Dermis blood vessel endothelial cell (primary cell): ENCODE data around the gene INPPL1. TPM values are rescaled to one million over a fixed set of nuclear protein-coding genes. Genes with fewer than 3 reads are reported as not detected.
A peak's percentile ranks its signal among the peaks of the same experiment; 100 is the strongest.

Experiments used
- DNase-seq: peaks from one replicate; pipeline ENCODE4 v3.0.0; 2010
- total RNA-seq: library from RNA; depleted of rRNA; stranded (reverse); fragments of >200 nt; gene quantifications from 2 replicates; pipeline ENCODE4 v1.2.3, GENCODE V29; 2014

INPPL1 gene
- total RNA-seq, 1 donor from 2014 or later, result 49.9 TPM

DNA sequence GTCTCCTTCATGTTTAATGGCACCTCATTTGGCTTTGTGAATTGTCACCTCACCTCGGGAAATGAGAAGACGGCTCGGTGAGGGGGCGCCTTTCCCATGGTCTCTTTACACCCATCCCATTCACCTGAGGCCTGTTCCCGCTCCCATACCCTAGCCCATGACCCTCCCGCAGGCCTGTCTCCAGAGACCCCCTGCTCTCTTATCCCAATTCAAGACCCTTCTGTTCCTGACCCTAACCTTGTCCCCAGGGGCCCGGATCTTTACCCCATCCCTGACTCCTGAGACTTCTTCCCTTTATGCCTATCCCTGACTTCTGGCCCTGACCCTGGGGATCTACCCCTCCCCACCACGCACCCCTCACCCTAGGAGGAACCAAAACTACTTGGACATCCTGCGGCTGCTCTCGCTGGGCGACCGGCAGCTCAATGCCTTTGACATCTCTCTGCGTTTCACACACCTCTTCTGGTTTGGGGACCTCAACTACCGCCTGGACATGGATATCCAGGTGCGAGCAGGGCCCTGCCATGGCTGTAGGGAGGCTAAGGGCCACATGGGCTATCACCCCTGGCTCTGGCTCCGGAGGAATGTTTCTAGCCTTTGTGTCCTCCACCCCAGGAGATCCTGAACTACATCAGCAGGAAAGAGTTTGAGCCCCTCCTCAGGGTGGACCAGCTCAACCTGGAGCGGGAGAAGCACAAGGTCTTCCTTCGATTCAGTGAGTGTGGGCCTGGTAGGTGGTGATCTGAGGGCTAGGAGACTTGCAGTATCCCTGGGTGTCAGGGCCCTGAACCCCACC is 7.9 kb downstream of the INPPL1 start:
- no peak for DNase-seq

DNA sequence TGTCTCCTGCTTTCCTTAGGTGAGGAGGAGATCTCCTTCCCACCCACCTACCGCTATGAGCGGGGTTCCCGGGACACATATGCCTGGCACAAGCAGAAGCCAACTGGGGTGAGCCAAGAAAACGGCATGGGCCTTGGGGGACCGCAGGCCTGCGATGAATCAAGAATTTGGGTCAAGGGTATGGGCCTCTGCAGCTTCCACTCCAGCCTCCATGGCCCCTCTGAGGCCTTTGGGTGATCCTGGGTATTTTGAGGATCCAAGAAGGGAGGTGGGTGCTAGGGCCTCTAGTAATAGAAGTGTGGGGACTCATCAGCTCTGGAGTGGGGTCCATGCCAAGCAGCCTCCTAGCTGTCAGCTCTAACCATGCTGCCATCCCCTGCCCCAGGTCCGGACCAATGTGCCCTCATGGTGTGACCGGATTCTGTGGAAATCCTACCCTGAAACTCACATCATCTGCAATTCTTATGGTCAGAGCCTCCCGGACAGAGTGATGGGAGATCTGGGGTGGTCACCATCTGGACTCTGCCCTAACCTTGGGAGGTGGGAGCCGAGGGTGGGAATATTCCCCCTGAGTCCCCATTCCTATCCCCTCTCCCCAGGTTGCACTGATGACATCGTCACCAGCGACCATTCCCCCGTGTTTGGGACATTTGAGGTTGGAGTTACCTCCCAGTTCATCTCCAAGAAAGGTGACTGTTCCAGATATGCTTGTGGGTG is 8.6 kb downstream of the INPPL1 start:
- no peak for DNase-seq

DNA sequence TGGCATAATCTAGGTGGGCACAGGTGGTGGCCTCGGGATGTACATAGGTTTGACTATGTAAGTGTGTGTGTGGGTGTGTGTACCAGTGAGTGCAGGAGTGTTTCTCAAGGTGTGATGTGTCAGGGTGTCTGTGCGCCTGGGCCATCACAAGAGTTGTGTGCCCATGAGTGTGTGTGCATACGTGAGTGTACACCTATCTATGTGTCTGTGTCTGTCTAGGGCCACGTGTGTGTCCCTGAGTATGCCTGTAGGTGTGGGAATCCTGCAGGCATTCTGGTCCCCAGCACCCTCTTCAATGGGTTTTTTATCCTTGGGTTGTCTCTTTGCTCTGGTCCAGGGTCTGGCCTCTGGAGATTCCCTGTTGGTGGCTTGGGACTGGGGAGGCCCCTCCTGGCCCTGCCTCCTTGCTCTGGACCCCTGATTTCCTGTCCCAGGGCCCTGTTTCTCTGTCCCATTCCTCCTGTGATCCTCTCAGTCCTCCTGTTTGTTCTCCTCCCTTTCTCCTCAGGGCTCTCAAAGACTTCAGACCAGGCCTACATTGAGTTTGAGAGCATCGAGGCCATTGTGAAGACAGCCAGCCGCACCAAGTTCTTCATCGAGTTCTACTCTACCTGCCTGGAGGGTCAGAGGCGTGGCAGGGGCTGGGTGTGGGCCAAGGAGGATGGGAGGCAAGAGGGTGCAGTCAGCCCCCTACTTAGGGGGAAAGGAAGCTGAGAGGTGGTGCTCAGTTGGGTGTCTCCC is 9.4 kb downstream of the INPPL1 start:
- no peak for DNase-seq

DNA sequence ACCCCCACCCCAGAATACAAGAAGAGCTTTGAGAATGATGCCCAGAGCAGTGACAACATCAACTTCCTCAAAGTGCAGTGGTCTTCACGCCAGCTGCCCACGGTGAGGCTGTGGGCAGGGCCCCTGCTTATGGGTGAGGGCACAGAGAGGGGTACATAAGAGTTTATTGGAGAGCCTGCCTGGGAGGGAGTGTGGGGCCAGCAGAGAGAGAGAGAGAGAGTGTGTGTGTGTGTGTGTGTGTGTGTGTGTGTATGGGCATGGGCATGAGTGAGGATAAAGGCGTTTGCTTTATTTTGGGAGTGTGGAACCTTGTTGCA is 9.9 kb downstream of the INPPL1 start:
- no peak for DNase-seq

DNA sequence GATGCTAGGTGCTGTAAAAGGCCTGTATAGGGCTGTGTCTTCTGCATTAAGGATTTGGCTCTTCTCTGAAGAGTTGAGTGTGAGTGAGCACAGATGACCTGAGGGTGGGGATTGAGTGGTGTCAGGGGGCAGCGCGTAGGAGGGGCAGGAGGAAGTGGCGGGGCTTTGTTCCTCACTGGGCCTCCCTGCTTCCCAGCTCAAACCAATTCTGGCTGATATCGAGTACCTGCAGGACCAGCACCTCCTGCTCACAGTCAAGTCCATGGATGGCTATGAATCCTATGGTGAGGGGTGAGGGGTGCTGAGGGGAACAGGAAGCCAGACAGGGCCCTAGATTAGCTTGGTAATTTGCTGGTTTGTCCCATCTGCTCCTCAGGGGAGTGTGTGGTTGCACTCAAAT is 10.4 kb downstream of the INPPL1 start:
- no peak for DNase-seq

DNA sequence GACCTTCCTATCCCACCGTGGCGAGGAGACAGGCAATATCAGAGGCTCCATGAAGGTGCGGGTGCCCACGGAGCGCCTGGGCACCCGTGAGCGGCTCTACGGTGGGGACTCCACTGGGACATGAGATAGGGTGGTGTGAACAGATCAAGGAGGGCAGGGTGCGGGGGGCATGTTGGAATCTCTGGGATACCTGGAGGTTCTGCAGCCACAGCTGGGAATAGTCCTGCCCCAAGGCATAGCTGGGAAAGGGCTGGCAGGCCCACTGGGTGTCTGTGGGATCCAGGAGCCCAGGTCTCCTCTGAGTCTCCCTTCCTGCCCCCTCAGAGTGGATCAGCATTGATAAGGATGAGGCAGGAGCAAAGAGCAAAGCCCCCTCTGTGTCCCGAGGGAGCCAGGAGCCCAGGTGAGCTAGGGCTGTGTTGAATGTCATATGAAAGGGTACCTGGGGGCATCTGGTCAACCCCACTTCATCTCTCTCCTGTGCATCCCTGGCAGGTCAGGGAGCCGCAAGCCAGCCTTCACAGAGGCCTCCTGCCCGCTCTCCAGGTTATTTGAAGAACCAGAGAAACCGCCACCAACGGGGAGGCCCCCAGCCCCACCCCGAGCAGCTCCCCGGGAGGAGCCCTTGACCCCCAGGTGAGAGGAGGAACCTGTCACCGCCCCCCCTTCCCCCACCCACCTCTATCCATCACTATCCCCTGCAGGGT is 10.9 kb downstream of the INPPL1 start:
- no peak for DNase-seq

DNA sequence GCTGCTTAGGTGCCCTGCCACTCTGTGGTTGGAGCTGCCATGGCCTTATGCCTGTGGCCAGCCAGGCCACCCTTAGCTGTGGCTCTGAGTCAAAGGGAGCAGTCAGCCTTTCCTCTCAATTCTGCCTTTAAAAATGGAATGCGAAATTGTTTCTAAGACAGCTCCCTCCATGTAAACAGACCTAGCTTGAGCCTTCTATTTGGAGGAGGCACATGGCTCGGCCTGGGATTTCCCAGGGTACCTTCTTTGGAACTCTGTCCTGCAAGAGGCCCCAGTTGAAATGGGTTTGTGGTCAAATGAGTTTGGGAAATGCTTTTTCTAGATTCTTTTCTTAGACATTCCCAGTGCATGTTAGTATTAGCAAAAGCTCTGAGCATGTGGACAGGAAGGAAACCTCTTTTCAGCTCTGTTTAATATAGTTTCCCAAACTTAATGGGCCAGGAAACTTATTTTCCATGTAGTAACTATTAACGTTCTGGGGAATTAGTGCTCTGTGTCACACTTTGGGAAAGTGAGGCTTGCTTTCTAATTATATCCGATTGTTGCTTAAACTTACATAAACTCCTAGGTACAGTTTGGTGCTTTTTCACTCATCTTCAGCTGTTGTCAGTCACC is 11.6 kb downstream of the INPPL1 start:
- peak; percentile 18 for DNase-seq

DNA sequence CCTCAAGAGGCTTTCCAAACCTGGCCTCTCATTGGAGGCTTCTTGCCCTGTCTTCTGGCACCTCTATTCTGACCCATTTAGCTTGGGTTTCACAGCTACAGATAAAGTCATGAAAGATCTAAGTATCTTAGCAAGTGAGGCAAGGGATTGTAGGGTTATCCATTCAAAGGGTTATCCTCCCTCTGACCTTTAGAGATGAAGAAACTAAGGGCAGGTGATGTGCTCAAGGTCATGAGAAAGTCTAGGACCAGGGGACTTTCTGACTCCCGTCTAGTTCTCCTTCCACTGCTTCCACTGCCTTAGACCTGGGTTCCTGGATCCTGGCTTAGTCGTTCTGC is 12.2 kb downstream of the INPPL1 start:
- DNase-seq, result no peak

DNA sequence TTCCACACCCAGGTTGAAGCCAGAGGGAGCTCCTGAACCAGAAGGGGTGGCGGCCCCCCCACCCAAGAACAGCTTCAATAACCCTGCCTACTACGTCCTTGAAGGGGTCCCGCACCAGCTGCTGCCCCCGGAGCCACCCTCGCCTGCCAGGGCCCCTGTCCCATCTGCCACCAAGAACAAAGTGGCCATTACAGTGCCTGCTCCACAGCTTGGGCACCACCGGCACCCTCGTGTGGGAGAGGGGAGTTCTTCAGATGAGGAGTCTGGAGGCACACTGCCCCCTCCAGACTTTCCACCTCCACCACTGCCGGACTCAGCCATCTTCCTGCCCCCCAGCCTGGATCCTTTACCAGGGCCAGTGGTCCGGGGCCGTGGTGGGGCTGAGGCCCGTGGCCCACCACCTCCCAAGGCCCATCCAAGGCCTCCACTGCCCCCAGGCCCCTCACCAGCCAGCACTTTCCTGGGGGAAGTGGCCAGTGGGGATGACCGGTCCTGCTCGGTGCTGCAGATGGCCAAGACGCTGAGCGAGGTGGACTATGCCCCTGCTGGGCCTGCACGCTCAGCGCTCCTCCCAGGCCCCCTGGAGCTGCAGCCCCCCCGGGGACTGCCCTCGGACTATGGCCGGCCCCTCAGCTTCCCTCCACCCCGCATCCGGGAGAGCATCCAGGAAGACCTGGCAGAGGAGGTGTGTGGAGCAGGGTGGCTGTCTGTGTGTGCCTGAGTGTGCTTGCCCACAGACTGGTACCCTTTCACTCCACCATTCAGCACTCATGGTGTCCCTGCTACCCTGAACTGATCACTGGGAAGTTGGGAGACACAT is 12.8 kb downstream of the INPPL1 start:
- DNase-seq, result no peak

DNA sequence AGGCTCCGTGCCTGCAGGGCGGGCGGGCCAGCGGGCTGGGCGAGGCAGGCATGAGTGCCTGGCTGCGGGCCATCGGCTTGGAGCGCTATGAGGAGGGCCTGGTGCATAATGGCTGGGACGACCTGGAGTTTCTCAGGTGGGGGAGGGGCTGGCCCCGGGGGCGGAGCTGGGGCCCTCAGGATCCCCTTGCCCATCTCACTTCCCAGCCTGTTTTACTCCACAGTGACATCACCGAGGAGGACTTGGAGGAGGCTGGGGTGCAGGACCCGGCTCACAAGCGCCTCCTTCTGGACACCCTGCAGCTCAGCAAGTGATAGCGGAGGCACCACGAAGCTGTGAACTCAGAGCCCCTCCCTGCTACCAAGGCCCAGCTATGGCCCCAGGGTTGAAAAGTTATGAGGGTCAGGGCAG is 13.5 kb downstream of the INPPL1 start:
- DNase-seq, result peak; percentile 73

DNA sequence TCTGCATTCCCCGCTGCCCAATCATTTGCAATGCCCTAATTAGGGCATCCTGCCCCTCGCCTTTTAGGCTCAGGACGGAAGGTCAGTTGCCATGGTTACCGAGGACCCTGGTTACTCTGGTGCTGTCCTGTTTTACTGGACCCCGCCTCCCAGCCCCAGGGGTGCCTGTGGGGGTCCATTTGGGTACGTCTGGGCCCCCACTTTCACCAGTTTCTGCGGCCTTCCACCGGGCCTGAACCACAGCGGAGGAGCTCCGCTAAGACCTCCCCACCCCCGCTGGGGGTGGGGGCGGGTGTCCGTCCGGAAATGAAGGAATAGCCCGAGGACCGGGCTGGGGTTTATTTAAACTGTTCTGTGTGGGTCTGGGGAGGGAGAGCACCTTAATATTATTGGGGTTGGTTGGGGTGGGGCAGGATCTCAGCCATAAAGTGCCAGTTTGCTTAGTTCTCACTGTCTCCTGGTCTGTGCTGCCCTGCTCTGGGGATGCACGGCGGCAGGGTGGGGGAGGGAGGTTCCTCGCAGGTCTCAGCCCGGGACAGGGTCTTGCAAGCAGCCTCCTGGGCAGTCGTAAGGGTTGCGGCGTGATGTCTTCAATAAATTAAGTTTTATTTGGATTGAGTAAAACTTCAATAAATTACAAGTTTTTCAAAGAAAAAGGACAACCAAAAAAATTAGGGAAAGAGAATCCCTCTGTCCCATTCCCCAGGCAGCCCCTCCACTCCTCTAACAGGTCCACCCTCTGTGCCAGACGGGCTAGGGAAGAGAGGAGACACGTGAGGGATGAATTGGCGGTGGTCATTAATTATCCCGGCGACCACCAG is 14.1 kb downstream of the INPPL1 start:
- DNase-seq, result no peak

DNA sequence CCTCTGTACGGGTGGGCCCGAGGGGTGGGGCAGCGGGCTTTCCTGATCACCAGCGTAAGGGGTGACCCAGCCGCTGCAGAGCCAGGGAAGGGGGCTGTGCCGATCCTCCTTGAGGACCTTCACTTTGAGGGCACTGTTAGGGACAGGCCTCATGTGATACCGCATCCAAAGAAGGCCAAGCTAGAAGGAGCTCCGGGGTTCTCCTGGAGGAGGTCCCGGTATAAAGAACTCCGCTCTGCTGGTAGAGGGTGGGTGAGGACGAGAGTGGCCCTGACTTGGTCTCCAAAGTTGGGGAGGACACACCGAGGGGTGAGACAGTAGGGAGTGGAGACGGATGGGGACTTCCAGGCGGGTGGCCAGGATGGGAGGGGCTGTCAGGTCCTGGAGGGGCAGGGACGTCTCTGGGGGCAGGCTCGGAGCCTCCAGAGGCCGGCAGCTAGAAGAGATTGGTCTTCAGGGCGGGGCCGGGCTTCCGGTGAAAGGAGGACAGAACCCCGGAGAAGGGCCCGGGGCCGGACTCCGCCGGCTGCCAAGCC is 14.8 kb downstream of the INPPL1 start:
- no peak for DNase-seq

DNA sequence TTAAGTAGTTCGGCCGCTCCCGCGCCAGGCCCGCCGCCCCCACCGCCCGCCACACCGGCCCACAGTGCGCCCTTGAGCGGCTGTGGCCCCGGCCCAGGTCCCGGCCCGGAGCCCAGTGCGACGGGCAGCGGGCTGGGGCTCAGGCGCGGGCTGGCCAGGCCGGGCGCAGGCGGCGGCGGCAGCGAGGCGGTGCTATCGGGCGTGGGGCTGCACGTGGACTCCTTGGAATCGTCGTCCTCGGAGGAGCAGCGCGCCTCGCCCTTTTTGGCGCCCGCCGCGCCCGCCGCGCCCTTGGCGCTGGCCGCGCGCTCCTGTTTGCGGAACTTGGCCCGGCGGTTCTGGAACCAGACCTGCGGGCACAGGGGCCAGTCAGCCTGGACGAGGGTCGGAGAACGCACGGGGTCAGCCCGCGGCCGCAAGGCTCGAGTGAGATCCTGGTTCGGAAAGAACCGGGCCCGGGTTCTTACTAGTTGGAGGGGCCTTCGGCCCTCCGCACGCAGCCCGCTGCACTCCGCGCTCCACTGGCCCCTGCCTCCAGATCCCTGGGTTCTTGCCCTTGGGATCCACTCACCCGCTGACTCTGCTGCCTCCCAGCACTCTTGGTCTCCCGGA is 15.4 kb downstream of the INPPL1 start:
- peak; percentile 32 for DNase-seq

DNA sequence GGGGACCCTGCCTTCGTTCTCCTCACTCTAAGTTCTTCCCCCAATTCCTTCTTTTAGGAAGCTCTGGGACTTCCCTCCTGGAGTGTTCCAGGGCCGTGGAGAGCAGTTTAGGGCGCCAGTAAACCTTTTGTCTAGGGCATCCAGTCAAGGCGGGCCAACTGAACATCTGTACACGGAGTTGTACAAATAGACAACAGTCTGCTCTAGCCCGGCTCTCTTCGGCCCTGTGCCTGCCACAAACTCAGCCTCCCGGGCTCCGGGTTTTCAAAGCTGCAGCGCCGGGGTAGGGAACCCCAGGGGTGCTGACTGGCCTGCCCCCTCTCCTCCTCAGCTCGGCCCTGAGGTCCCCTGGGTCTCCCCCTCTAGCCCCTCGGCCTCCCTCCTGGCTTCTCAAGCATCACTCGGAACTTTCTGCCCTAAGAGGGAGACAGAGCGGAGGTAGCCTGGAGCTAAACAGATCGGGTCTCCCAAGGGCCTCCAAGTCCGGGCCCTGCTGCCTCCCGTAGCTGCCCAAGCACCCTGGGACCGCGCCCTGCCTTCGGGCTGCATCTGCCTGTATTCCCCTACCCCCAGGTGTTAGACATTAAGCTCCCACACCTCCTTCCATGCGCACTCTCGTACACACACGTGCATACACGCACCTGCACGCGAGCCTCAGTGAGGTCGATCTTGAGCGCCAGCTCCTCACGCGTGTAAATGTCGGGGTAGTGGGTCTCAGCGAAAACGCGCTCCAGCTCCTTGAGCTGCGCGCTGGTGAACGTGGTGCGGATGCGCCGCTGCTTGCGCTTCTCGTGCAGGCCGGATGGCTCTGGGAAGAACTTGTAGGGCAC is 16.1 kb downstream of the INPPL1 start:
- peak; percentile 17 for DNase-seq

DNA sequence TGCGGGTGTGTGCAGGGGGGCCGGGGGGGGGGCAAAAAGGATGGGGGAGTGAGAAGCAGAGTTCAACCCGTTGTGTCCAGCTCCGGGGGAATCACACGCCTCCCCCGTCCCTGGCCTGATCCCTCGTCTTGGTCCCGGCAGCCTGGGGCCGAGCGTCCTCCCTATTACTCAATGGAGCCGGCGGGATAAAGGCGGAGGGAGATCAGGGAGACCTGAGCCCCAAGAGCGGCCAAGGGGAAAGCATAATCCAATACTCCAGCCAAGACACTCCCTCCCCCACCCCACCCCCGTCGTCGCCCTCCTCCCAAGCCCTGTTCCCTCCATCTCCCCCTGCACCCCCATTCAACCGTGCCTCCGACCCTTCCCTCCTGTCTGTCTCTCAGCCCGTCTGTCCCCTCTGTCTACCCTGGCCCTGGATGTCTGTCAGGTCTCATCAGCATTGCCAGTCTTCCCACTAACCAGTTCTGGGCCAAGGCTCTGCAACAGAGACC is 16.8 kb downstream of the INPPL1 start:
- no peak for DNase-seq

DNA sequence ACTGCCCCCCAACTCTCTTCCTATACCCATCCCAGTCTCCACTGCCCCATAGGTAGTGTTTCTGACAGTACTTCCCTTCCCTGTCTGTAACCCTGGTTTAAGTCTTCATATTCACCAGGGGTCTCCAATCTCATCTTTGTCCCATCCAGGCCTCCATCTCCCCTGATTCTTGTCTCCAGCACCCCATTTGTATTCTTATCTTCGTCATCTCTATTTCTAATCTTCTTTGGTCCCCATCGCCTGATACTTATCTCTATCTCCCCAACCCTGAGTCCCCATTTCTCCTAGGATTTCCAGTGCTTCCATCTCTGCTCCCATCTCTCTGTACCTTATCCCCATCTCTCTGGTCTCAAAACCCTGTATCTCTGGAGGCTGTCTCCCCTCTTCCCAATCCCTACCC is 17.6 kb downstream of the INPPL1 start:
- no peak for DNase-seq

DNA sequence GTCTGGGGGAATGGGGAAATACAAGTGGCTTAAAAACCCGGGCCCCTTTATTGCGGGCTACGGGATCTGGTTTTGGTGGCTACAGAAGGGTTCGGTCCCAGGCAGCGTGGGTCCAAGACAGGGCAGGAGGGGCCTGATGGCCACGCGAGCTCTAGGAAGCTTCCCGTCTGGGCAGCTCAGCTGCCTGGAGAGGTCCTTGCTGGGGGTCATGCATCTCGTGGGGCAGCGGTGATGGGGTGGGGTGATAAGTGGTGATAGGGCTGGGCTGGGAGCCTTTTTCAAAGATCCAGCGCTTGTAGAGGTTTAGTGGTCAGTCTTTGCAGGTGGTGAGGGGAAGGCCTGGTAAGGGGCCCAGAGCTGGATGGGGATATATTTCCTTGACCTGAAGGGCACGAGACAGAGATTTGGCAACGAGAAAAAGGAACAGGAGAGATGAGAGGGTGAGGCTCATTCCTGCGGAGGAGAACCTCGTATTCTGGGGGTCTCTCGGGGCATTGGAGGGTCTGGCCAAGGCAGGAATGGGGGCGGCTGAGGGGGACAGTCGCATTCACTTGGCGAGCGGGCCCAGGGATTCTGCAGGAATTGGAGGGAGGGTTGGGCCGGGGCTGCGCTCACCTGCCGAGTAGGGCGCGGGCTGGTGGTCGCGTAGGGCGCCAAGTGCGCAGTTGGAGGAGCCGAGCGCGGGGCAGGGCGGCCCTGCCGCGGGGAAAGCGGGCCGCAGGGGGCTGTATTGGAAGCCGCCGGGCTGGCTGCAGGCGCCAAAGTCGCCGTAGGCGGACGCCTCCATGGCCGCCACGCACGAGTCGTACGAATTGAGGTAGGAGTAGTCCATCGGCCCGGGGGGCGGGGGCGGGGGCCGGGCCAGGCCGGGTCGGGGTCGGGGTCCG is 18.8 kb downstream of the INPPL1 start:
- no peak for DNase-seq

DNA sequence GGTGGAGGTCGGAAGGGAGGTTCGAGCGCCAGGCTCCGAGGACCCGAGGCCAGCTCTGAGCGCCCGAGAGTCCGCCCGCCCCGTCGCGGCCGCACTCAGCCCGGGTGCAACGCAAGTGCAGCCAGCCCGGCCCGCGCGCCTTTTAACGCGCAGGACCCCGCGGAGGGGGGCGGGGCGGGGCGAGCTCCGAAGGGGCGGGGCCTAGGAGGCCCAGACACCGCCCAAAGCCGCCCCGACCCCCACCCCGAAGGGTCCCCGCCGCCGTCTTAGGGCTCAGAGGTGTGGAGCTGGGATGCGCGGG is 19.4 kb downstream of the INPPL1 start, which contains the start of gene PHOX2A:
TSS of gene PHOX2A (minus strand) at position 117 of the 301 bp plus-strand sequence. CDS start 172 bp downstream, outside the sequence.
- no peak for DNase-seq
